Measurements from ENCODE around the gene FAH.
"Not testable (repeated sequence)": the region's sequence is repeated elsewhere in the genome, so short reads cannot be mapped to it uniquely, and the experiment has no call there.

The FAH gene

GRCh38 chr15:80152896-80153876 is at the start of gene FAH:
FAH (plus strand) TSS chr15:80152999; CDS start chr15:80153055, 56 bp downstream.
- peak; percentile 71 to 88 for DNase-seq

- no peak for DNase-seq
Measured at GRCh38 chr15:80105193-80105592, 47.6 kb upstream of the FAH start.

GRCh38 chr15:80105595-80105994 is 47.2 kb upstream of the FAH start:
- DNase-seq: peak in 1 of 2 experiments; percentile 52

GRCh38 chr15:80106051-80106450 is 46.7 kb upstream of the FAH start:
- no peak for DNase-seq

GRCh38 chr15:80107204-80107603 is 45.6 kb upstream of the FAH start:
- DNase-seq: no peak

- DNase-seq: no peak
Measured at GRCh38 chr15:80107774-80108173, 45.0 kb upstream of the FAH start.

GRCh38 chr15:80109388-80109787 is 43.4 kb upstream of the FAH start:
- DNase-seq: no peak

- no peak for DNase-seq
Measured at GRCh38 chr15:80110920-80111319, 41.9 kb upstream of the FAH start.

GRCh38 chr15:80114114-80114513 is 38.7 kb upstream of the FAH start:
- DNase-seq: no peak

GRCh38 chr15:80115021-80115420 is 37.8 kb upstream of the FAH start:
- no peak for DNase-seq

- DNase-seq: no peak
Measured at GRCh38 chr15:80118956-80119355, 33.8 kb upstream of the FAH start.

- DNase-seq: no peak
Measured at GRCh38 chr15:80120636-80121035, 32.2 kb upstream of the FAH start.

- DNase-seq: no peak
Measured at GRCh38 chr15:80121546-80121945, 31.3 kb upstream of the FAH start.

- DNase-seq: no peak
Measured at GRCh38 chr15:80123034-80123433, 29.8 kb upstream of the FAH start.

- DNase-seq: not testable (repeated sequence)
Measured at GRCh38 chr15:80127253-80127652, 25.5 kb upstream of the FAH start.

GRCh38 chr15:80127911-80128310 is 24.9 kb upstream of the FAH start:
- DNase-seq: no peak

- no peak for DNase-seq
Measured at GRCh38 chr15:80132382-80132781, 20.4 kb upstream of the FAH start.

- no peak for DNase-seq
Measured at GRCh38 chr15:80136854-80137253, 15.9 kb upstream of the FAH start.

- no peak for DNase-seq
Measured at GRCh38 chr15:80138961-80139360, 13.8 kb upstream of the FAH start.

GRCh38 chr15:80140909-80141308 is 11.9 kb upstream of the FAH start:
- DNase-seq: no peak

GRCh38 chr15:80141916-80142598 is 10.7 kb upstream of the FAH start:
- DNase-seq: no peak

GRCh38 chr15:80142646-80143045 is 10.2 kb upstream of the FAH start:
- DNase-seq: no peak

GRCh38 chr15:80151148-80151547 is 1.7 kb upstream of the FAH start:
- DNase-seq: no peak

- no peak for DNase-seq
Measured at GRCh38 chr15:80151576-80151975, 1.2 kb upstream of the FAH start.

Measured in SW 1271 (cell line).